VCaP (cell line): Measurements from ENCODE around the gene FKBP15.

Source experiments
- H3K27ac ChIP-seq: fragments of 450-650 bp; 2 replicates; pipeline ENCODE4 v1.5.1; 2017
- TF ChIP-seq, protein P1 (sequence below): fragments of 450-650 bp; conservative IDR thresholded peaks from 2 replicates; pipeline ENCODE4 v1.5.1; 2017; ENCODE audit warnings: mild to moderate bottlenecking, moderate library complexity

The FKBP15 gene

DNA sequence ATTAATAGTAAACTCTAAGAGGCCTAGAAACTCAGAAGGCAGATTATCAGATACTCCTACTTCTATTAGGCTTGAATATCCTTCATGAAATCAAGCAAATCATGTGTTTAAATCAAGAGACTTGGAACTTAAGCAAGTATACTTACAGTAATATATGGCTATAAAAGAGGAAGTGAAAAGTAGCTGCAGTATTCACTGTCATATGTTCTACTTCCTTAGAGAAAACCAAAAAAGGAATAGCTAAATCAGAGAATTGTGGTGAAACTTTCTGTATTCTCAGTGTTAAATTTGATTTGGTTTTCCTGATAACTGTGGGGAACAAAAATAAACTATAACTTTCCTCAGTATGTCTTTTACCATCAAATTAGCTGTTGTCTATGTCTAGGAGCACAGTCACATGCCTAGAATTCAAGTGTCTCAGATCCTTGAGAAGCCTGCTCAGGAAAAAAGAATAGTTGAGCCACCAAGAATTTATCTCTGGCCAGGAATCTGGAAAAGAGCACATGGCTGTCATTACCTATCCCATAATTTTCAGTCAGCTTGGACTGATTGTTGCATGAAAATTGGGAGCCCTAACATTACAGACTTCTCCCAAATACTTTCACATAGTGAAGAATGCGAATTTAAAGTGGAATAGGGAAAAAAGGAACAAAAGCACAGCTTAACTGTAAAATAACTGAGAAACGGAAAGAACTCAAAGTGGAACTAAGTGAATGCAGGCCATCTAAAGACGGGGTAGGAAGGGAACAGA lies 1.7 kb downstream of the FKBP15 start:
- no peak overlapping the region for H3K27ac ChIP-seq
- TF ChIP-seq, protein P1, sequence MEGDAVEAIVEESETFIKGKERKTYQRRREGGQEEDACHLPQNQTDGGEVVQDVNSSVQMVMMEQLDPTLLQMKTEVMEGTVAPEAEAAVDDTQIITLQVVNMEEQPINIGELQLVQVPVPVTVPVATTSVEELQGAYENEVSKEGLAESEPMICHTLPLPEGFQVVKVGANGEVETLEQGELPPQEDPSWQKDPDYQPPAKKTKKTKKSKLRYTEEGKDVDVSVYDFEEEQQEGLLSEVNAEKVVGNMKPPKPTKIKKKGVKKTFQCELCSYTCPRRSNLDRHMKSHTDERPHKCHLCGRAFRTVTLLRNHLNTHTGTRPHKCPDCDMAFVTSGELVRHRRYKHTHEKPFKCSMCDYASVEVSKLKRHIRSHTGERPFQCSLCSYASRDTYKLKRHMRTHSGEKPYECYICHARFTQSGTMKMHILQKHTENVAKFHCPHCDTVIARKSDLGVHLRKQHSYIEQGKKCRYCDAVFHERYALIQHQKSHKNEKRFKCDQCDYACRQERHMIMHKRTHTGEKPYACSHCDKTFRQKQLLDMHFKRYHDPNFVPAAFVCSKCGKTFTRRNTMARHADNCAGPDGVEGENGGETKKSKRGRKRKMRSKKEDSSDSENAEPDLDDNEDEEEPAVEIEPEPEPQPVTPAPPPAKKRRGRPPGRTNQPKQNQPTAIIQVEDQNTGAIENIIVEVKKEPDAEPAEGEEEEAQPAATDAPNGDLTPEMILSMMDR, result no peak

DNA sequence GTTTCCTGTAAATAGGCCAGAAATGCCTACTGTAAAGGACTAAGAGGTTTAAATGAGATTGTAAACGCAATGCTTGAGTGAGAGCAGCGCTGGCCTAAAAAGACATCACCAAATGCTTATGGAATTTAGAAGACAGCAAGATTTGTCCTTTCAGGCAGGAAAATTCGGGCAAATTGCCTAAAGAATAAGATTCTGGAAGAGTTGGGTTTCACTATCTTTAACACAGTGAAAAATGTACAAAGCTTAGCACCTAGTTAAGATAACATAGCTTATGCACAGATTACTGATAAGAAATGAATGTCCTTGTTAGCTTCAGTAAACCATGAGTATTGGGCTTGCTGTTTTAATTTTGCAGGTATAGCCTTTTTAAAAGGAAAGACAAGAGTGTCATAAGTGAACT lies 4.7 kb downstream of the FKBP15 start:
- TF ChIP-seq, protein P1, result no peak

DNA sequence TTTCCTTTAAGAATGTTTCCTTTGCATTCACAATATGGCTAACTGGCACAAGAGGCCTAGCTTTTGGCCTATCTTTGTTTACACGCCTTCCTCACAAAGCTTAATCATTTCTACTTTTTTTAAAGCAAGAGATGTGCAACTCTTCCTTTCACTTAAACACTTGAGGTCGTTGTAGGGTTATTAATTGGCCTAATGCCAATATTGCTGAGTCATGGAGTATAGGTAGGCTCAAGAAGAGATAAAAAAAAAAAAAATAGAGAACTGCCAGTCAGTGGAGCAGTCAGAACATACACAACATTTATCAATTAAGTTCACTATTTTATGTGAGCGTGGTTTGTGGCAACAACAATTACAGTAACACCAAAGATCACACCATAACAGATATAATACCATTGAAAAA lies 5.9 kb downstream of the FKBP15 start:
- H3K27ac ChIP-seq, result no peak overlapping the region
- TF ChIP-seq, protein P1, result no peak

More for the DNA sequence above, 4.7 kb downstream of the FKBP15 start:
- no peak overlapping the region for H3K27ac ChIP-seq

DNA sequence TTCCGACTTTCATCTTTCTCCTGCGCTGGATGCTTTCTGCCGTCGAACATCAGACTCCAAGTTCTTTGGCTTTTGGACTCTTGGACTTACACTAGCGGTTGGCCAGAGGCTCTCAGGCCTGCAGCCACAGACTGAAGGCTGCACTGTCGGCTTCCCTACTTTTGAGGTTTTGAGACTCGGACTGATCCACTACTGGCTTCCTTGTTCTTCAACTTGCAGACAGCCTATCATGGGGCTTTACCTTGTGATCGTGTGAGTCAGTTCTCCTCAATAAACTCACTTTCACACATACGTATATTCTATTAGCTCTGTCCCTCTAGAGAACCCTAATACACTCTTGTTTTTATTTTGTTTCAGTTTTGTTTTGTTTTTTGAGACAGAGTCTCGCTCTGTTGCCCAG lies 10.3 kb downstream of the FKBP15 start:
- TF ChIP-seq, protein P1, result no peak
- no peak overlapping the region for H3K27ac ChIP-seq

DNA sequence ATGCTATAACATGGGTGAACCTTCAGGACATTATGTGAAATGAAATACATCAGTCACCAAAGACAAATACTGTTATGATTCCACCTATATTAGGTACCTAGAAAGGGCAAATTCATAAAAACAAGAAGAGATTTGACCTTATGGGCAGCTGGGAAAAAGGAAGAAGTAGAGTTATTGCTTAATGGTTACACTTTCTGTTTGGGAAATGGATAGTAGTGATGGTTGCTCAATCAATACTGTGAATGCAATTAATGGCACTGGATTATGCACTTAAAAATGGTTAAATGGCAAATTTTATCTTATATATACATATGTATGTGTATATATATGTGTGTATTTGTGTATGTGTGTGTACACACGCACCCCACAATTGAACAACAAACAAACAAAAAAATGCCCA lies 15.2 kb downstream of the FKBP15 start:
- no peak overlapping the region for H3K27ac ChIP-seq
- TF ChIP-seq, protein P1, result no peak

- TF ChIP-seq, protein P1, result no peak
Measured at GRCh38 chr9:113205432-113205831, 15.6 kb downstream of the FKBP15 start.

DNA sequence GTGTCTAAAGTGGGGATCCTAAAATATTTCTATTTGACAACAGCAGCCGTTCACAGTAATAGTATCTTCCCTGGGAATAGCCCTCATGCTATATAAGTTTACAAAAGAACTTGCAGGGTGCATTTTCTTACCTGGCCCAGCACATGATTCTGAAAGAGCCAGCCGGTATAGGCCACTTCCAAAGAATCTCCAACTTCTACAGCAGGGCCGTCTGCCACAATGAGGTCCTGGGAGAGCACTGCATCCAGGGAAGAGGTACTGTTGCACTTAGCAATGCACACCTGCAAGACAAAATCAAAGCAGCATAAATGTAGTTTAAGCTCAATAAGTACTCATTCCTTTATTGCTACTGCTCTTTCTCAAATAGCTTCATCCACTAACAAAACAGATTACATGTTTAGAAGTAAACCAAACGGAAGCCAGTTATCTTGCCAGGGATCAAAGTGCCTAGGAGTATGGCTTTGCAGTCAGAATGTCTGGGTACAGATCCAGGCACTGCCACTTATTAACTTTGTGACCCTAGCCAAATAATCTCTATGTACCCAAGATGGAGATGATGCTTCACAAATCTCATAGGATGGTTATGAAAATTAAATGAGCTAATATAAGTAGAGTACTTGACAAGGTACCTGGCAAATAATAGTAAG lies 21.3 kb downstream of the FKBP15 start:
- no peak overlapping the region for H3K27ac ChIP-seq
- TF ChIP-seq, protein P1, result no peak

More at GRCh38 chr9:113205432-113205831, 15.6 kb downstream of the FKBP15 start:
- no peak overlapping the region for H3K27ac ChIP-seq
